Measurements from ENCODE around the gene DGKD.
"Not testable (repeated sequence)": the region's sequence is repeated elsewhere in the genome, so short reads cannot be mapped to it uniquely, and the experiment has no call there.

The DGKD gene

GRCh38 chr2:233387225-233387624 is 32.9 kb downstream of the DGKD start:
- DNase-seq = no peak

GRCh38 chr2:233387667-233388528 is 33.6 kb downstream of the DGKD start:
- DNase-seq = no peak

GRCh38 chr2:233389601-233390125 is 35.4 kb downstream of the DGKD start:
- DNase-seq = no peak

- DNase-seq = no peak
Observed at GRCh38 chr2:233395687-233396086, 41.4 kb downstream of the DGKD start.

GRCh38 chr2:233396726-233397665 is 42.7 kb downstream of the DGKD start:
- DNase-seq = not testable (repeated sequence)

GRCh38 chr2:233399306-233400225 is 45.3 kb downstream of the DGKD start:
- DNase-seq = no peak

GRCh38 chr2:233400341-233400740 is 46.0 kb downstream of the DGKD start:
- DNase-seq = no peak

- no peak for DNase-seq
Observed at GRCh38 chr2:233400961-233401360, 46.7 kb downstream of the DGKD start.

GRCh38 chr2:233402346-233402745 is 48.1 kb downstream of the DGKD start:
- no peak for DNase-seq

- DNase-seq = no peak
Observed at GRCh38 chr2:233402789-233403188, 48.5 kb downstream of the DGKD start.

- peak; percentile 23 for DNase-seq
Observed at GRCh38 chr2:233404222-233404621, 49.9 kb downstream of the DGKD start.

GRCh38 chr2:233406865-233407264 is 52.6 kb downstream of the DGKD start:
- DNase-seq = no peak

GRCh38 chr2:233407771-233408181 is 53.5 kb downstream of the DGKD start:
- DNase-seq = no peak

- DNase-seq = peak; percentile 25
Observed at GRCh38 chr2:233408366-233409285, 54.3 kb downstream of the DGKD start.

- DNase-seq = no peak
Observed at GRCh38 chr2:233409286-233409991, 55.1 kb downstream of the DGKD start.

GRCh38 chr2:233410196-233410760 is 56.0 kb downstream of the DGKD start:
- no peak for DNase-seq

GRCh38 chr2:233411162-233411561 is 56.9 kb downstream of the DGKD start:
- no peak for DNase-seq

GRCh38 chr2:233412405-233412804 is 58.1 kb downstream of the DGKD start:
- no peak for DNase-seq

- DNase-seq = no peak
Observed at GRCh38 chr2:233413046-233413445, 58.8 kb downstream of the DGKD start.
